ENCODE data around the gene RMND5B. TPM values are rescaled to one million over a fixed set of nuclear protein-coding genes. Genes with fewer than 3 reads are reported as not detected.
"Not testable (repeated sequence)": the region's sequence is repeated elsewhere in the genome, so short reads cannot be mapped to it uniquely, and the experiment has no call there.

RMND5B gene
- total RNA-seq, 1 donor from 2014 or later: 51.3 TPM

DNA sequence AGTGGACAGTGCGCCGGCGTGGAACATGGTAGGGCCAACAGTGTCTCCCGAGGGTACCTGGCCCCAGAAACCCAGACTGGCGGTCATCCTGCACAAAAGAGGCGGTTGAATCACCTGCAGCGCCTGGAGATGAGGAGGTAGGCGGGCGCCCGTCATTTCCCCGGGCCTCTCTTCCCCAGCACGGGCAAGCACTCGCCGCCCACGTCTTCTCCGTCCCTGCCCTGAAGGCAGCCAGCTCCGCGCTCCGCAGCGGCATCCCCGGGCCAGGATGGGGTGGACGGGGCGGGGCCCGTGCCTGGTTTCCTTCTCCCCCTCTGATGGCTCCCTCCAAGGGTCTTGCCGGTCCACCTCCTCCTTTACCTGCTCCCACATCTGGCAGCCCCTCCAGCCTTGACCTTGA, 44.5 kb upstream of the RMND5B start:
- no peak overlapping the region for H3K4me3 Mint-ChIP-seq (ENCODE audit: unreplicated experiment)
- no peak for TF ChIP-seq CTCF (IDR thresholded peaks at IDR 0.05; ENCODE audit: partially characterized antibody, unreplicated experiment)
- no peak for DNase-seq

DNA sequence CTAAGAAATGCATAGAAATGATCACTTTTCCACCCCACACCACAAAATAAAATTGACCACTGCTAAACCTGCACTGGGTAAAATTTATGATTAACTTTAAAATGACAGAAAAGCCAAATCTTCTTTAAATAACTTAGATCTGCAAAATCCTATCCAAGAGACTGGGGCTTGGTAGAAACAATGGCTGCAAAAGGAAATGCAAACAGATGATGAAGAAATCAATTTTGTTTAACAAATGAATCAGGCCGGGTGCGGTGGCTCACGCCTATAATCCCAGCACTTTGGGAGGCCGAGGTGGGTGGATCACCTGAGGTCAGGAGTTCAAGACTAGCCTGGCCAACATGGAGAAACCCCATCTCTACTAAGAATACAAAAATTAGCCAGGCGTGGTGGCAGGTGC, 43.6 kb upstream of the RMND5B start:
- H3K36me3 Mint-ChIP-seq (ENCODE audit: unreplicated experiment); H3K27me3 Mint-ChIP-seq (ENCODE audit: unreplicated experiment); H3K9me3 Mint-ChIP-seq (ENCODE audit: unreplicated experiment); H3K4me1 Mint-ChIP-seq (ENCODE audit: low read depth, unreplicated experiment); DNase-seq; H3K4me3 Mint-ChIP-seq (ENCODE audit: unreplicated experiment); H3K27ac Mint-ChIP-seq (ENCODE audit: unreplicated experiment): not testable (repeated sequence)

More for the DNA sequence above, 44.5 kb upstream of the RMND5B start:
- Mint-ChIP-seq H3K27me3 (ENCODE audit: unreplicated experiment) (peaks cover 3% of the 10 kb centered on the region), H3K36me3 (ENCODE audit: unreplicated experiment) (no peaks in the 10 kb centered on the region), H3K4me1 (ENCODE audit: low read depth, unreplicated experiment) (no peaks in the 10 kb centered on the region), H3K9me3 (ENCODE audit: unreplicated experiment) (no peaks in the 10 kb centered on the region), H3K27ac (ENCODE audit: unreplicated experiment) (no peak overlapping the region)

DNA sequence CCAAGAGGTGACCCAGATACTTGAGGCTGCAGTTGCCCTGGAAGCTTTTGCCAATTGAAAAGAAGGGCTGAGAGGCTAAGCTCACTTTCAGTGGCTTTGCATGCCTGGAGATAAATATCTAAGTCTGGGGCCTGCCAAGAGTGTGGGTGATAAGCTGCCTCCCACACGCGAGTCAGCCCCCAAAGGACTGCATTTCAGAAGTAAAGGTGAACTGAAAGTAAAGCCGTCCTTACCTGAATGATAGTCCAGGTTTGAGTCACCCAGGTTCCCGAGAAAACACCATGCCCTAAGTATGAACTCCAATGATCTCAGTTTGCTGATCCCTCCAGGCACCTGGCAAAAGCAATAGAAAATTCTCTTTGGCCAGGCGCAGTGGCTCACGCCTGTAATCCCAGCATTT, 40.0 kb upstream of the RMND5B start:
- peaks cover 8% of the 10 kb centered on the region for H3K36me3 Mint-ChIP-seq (ENCODE audit: unreplicated experiment)
- no peaks in the 10 kb centered on the region for H3K4me1 Mint-ChIP-seq (ENCODE audit: low read depth, unreplicated experiment)
- H3K9me3 Mint-ChIP-seq (ENCODE audit: unreplicated experiment): peaks cover 5% of the 10 kb centered on the region
- peaks cover 3% of the 10 kb centered on the region for H3K27me3 Mint-ChIP-seq (ENCODE audit: unreplicated experiment)
- H3K27ac Mint-ChIP-seq (ENCODE audit: unreplicated experiment): no peak overlapping the region
- no peak for TF ChIP-seq CTCF (IDR thresholded peaks at IDR 0.05; ENCODE audit: partially characterized antibody, unreplicated experiment)
- no peak overlapping the region for H3K4me3 Mint-ChIP-seq (ENCODE audit: unreplicated experiment)
- DNase-seq: no peak

DNA sequence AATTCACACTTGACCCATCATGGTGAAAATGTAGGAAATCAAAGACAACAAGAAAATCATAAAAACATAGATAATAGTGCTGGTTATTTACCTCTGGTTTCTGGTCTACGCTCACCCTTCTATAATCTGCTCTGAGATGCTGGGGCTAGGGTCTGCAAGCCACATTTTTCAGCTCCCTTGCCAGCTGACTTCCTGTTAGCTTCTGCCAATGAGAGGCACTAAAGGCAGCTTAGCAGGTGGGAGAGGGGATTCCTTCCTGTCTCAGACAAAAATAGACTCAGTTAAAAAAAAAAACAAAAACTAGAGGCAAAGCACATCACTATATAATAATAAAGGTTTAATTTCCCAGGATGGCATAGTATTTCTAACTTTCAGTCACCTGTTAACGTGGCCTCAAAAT, 37.7 kb upstream of the RMND5B start:
- TF ChIP-seq CTCF (IDR thresholded peaks at IDR 0.05; ENCODE audit: partially characterized antibody, unreplicated experiment): no peak
- DNase-seq: no peak
- Mint-ChIP-seq H3K27me3 (ENCODE audit: unreplicated experiment) (no peaks in the 10 kb centered on the region), H3K27ac (ENCODE audit: unreplicated experiment) (no peak overlapping the region), H3K4me1 (ENCODE audit: low read depth, unreplicated experiment) (no peaks in the 10 kb centered on the region), H3K9me3 (ENCODE audit: unreplicated experiment) (peaks cover 7% of the 10 kb centered on the region), H3K36me3 (ENCODE audit: unreplicated experiment) (peaks cover 8% of the 10 kb centered on the region), H3K4me3 (ENCODE audit: unreplicated experiment) (no peak overlapping the region)

DNA sequence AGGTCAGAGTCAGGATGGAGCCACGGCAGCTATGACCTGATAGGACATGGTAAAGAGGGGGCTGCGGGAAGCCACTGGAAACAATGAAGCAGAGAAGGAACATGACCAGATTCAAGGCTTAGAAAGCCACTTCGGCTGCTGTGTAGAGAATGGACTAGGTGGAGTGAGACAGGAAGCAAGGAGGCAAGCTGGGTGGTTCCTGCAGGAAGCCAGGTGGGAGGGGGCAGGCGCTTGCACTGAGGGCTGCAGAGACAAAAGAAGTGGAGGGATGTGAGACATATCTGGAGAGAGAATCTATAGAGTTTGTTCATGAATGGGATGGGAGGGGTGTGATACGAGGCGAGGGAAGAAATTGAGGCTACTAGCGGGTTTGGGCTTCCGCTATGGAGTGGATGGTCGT, 36.5 kb upstream of the RMND5B start:
- H3K4me3 Mint-ChIP-seq (ENCODE audit: unreplicated experiment): no peak overlapping the region
- TF ChIP-seq CTCF (IDR thresholded peaks at IDR 0.05; ENCODE audit: partially characterized antibody, unreplicated experiment): no peak
- peaks cover 8% of the 10 kb centered on the region for H3K36me3 Mint-ChIP-seq (ENCODE audit: unreplicated experiment)
- no peak overlapping the region for H3K27ac Mint-ChIP-seq (ENCODE audit: unreplicated experiment)
- H3K27me3 Mint-ChIP-seq (ENCODE audit: unreplicated experiment): no peaks in the 10 kb centered on the region
- DNase-seq: no peak
- no peaks in the 10 kb centered on the region for H3K4me1 Mint-ChIP-seq (ENCODE audit: low read depth, unreplicated experiment)
- H3K9me3 Mint-ChIP-seq (ENCODE audit: unreplicated experiment): peaks cover 7% of the 10 kb centered on the region

- no peak overlapping the region for H3K27ac Mint-ChIP-seq (ENCODE audit: unreplicated experiment)
- H3K36me3 Mint-ChIP-seq (ENCODE audit: unreplicated experiment): peaks cover 8% of the 10 kb centered on the region
- TF ChIP-seq CTCF (IDR thresholded peaks at IDR 0.05; ENCODE audit: partially characterized antibody, unreplicated experiment): no peak
- no peak for DNase-seq
- H3K27me3 Mint-ChIP-seq (ENCODE audit: unreplicated experiment): peaks cover 2% of the 10 kb centered on the region
- H3K4me3 Mint-ChIP-seq (ENCODE audit: unreplicated experiment): no peak overlapping the region
- H3K4me1 Mint-ChIP-seq (ENCODE audit: low read depth, unreplicated experiment): no peaks in the 10 kb centered on the region
- peaks cover 7% of the 10 kb centered on the region for H3K9me3 Mint-ChIP-seq (ENCODE audit: unreplicated experiment)
Measured at GRCh38 chr5:178098685-178099084, 32.1 kb upstream of the RMND5B start.

Measured in glutamatergic neuron (in vitro differentiated cells).